ENCODE measurements around the gene CALML5.

Gene CALML5

DNA sequence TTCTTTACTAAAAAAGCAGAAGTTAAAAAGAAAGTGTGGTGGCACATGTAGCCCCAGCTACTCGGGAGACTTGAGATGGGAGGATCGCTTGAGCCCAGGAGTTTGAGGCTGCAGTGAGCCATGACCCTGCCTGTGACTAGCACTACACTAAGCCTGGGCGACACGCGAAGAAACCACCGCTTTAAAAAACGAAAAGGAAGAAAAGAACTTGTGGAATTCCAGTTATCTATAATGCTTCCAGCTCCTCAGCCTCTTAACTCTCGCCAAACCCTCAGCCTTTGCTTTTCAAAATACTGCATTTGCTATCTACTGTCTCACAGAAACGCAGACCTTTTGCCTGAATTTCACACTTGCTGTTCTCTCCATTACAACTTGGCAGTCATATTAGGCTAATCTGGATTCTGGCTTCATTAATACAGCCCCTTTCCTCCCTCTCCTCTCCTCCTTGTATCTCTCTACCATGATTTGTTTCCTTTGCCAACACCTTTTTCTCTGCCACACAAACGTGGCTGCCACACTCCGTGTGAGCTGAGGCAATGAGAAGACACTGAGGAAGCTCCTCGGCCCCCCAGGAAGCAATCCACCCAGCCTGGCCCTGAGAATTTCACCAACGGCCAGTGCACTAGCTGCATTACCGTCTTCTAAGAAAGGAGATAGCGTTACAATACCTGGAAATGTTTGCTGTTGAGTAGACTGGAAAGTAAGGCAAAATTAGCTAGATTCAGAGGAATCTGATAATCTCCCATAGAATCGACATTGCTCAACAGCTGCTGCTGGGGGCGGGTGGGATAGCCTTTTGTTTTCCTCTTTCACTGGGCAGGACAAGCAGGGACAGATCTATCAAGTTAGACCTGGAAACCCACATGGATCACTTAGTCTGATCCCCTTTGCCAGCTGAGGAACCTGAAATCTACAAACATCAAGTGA, 37.2 kb downstream of the CALML5 start:
- DNase-seq (ENCODE audit: low spot score), result no peak

GRCh38 chr10:5461203-5461588, 38.2 kb downstream of the CALML5 start:
- DNase-seq (ENCODE audit: low spot score), result no peak

- DNase-seq (ENCODE audit: low spot score), result no peak
These were observed 38.7 kb downstream of the CALML5 start for GRCh38 chr10:5460468-5461202.

- DNase-seq (ENCODE audit: low spot score), result no peak
These were observed 40.2 kb downstream of the CALML5 start for GRCh38 chr10:5458949-5459747.

GRCh38 chr10:5458425-5458824, 40.9 kb downstream of the CALML5 start:
- DNase-seq (ENCODE audit: low spot score), result no peak

- no peak for DNase-seq (ENCODE audit: low spot score)
These were observed 41.6 kb downstream of the CALML5 start for GRCh38 chr10:5457741-5458140.

GRCh38 chr10:5456563-5456962, 42.8 kb downstream of the CALML5 start:
- DNase-seq (ENCODE audit: low spot score), result no peak

GRCh38 chr10:5453749-5454489, 45.5 kb downstream of the CALML5 start:
- DNase-seq (ENCODE audit: low spot score), result no peak

DNA sequence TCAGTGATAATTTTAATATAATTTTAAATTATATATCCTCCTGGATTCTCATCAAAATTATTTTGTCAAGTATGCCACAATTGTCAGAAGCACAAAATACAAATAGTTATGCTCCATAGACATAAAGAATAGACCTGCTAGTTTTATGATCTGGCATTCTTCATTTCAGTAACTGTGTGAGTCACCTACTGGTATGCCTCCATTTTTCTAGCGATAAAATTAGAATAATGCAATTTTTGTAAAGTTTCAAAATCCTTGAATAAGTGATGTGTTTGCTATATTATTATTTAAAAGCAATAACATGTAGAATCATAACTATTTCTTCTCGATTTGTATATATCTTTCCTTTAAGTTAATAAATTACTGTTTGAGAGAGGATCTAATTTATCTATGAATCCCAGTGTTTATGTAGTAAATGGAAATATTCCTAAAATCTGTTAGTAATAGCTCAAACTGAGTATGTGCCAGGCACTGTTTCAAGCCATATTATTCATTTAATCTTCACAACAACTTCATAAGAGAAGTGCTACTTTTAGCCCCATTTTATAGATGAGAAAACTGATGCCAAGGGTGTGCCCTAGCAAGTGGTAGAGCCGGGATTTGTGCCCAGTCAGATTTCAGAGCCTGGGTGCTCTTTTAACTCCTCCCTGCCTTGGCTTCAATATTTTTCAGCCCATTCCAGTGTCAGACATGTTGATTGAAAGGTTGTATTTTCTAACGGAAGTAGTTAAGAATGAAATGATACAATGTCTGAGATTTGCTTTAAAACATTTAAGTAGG, 48.6 kb downstream of the CALML5 start:
- no peak for DNase-seq (ENCODE audit: low spot score)

- no peak for DNase-seq (ENCODE audit: low spot score)
These were observed 49.5 kb downstream of the CALML5 start for GRCh38 chr10:5449823-5450222.

- no peak for DNase-seq (ENCODE audit: low spot score)
These were observed 50.1 kb downstream of the CALML5 start for GRCh38 chr10:5449227-5449626.

All from CD4-positive, alpha-beta T cell treated with Interleukin-2 at 100 ng/mL for 4 hours (primary cell).